KMS-11 (cell line): ENCODE data around the gene SNRPD1.
"Not testable (repeated sequence)": the region's sequence is repeated elsewhere in the genome, so short reads cannot be mapped to it uniquely, and the experiment has no call there.

Source experiments
- H2AFZ ChIP-seq: fragments of 200-600 bp; sonication (generic); 2 replicates; pipeline ENCODE4 v1.6.1; 2016; ENCODE audit warnings: antibody characterized with exemption, mixed run types, low read depth
- H3K27ac ChIP-seq: fragments of 200-600 bp; sonication (generic); 2 replicates; pipeline ENCODE4 v1.6.1; 2016; ENCODE audit warnings: mild to moderate bottlenecking, mixed run types
- H3K27me3 ChIP-seq: fragments of 200-600 bp; sonication (generic); 2 replicates; pipeline ENCODE4 v1.6.1; 2017; ENCODE audit warnings: mild to moderate bottlenecking, low read depth, mixed run types, moderate library complexity; ENCODE audit not compliant: insufficient read depth
- H3K36me3 ChIP-seq: fragments of 200-600 bp; sonication (generic); 2 replicates; pipeline ENCODE4 v1.6.1; 2017; ENCODE audit warnings: mild to moderate bottlenecking, mixed run types; ENCODE audit not compliant: insufficient read depth
- H3K4me1 ChIP-seq: fragments of 200-600 bp; sonication (generic); 2 replicates; pipeline ENCODE4 v1.6.1; 2016; ENCODE audit warnings: mild to moderate bottlenecking, low read depth, mixed run types; ENCODE audit not compliant: poor library complexity, severe bottlenecking
- H3K4me2 ChIP-seq: fragments of 200-600 bp; sonication (generic); 2 replicates; pipeline ENCODE4 v1.7.0; 2016; ENCODE audit warnings: mild to moderate bottlenecking, mixed run types
- H3K4me3 ChIP-seq: fragments of 200-600 bp; sonication (generic); IDR thresholded peaks from 2 replicates; pipeline ENCODE4 v1.6.1; 2017; ENCODE audit warnings: low read depth, low read length, mixed read lengths; ENCODE audit not compliant: insufficient read depth
- H3K79me2 ChIP-seq: fragments of 200-600 bp; sonication (generic); 2 replicates; pipeline ENCODE4 v1.6.1; 2016; ENCODE audit warnings: low read depth, mixed run types; ENCODE audit not compliant: insufficient read depth
- H3K9ac ChIP-seq: fragments of 200-600 bp; sonication (generic); 2 replicates; pipeline ENCODE4 v1.6.1; 2016; ENCODE audit warnings: mild to moderate bottlenecking, mixed run types
- H4K20me1 ChIP-seq: fragments of 200-600 bp; sonication (generic); 2 replicates; pipeline ENCODE4 v1.6.1; 2016; ENCODE audit warnings: mild to moderate bottlenecking, mixed run types; ENCODE audit not compliant: insufficient read depth
- TF ChIP-seq, protein P1 (sequence below): fragments of 200-600 bp; sonication (generic); conservative IDR thresholded peaks from 2 replicates; pipeline ENCODE4 v1.6.1; 2017; ENCODE audit warnings: low read depth, mild to moderate bottlenecking, antibody characterized with exemption, low read length, moderate library complexity, mixed read lengths

SNRPD1 gene

DNA sequence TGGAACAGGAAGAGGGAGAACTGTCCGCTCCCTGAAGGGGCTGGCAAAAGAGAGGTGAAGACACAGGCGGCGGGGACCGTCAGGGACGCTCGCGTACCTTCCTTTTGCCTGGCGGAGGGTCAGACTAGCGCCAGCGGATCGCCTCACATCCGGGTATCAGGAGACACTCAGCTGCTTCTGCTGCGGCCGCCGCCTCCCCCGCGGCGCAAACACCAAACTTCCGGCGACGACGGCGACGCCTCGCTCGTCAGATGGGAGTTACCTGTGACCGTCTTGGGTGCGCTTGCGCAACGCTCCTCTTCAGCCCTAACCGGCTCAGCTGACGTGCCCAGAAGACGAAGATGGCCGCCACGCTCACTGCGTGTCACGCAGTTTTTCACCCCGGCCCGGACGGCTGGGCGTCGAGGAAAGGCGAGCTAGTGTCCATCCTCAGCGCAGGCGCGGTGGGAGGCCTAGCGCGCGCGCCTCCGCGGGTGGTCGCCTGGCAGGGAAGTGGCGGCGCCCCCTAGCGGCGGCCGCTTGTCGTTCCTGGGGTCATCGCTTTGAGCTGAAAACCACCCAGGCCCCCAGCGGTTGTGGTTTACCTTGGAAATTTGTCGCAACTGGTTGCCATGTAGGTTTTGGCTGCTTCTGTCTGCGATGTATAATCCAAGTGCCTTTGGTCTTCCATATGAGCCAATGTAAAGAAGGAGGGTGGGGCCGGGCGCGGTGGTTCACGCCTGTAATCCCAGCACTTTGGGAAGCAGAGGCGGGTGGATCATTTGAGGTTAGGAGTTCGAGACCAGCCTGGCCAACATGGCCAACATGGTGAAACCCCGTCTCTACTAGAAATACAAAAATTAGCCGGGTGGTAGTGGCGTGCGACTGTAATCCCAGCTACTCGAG lies 11.3 kb upstream of the SNRPD1 start, which contains the start of gene ESCO1:
TSS of gene ESCO1 (minus strand) at position 179 of the 885 bp plus-strand sequence. CDS start 25,861 bp downstream, outside the sequence.
- TF ChIP-seq, protein P1, sequence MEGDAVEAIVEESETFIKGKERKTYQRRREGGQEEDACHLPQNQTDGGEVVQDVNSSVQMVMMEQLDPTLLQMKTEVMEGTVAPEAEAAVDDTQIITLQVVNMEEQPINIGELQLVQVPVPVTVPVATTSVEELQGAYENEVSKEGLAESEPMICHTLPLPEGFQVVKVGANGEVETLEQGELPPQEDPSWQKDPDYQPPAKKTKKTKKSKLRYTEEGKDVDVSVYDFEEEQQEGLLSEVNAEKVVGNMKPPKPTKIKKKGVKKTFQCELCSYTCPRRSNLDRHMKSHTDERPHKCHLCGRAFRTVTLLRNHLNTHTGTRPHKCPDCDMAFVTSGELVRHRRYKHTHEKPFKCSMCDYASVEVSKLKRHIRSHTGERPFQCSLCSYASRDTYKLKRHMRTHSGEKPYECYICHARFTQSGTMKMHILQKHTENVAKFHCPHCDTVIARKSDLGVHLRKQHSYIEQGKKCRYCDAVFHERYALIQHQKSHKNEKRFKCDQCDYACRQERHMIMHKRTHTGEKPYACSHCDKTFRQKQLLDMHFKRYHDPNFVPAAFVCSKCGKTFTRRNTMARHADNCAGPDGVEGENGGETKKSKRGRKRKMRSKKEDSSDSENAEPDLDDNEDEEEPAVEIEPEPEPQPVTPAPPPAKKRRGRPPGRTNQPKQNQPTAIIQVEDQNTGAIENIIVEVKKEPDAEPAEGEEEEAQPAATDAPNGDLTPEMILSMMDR = peak; percentile 71
- H3K27ac ChIP-seq = peak within 1 kb of the TSS; percentile 86

DNA sequence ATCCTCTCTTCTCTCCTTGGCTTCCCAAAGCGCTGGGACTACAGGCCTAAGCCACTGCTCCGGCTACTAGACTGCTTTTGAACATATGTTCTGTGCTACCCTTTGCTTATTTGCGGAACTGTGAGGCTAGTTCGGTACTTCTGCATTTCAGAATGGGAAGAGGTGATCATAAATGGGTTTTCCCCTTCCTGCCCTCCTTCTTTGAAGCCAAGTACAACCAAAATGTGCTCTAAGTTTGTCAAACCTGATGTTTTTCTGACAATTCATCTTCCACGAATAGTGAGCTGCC lies 9.9 kb upstream of the SNRPD1 start:
- Histone ChIP-seq H3K79me2 (peaks cover 26% of the 10 kb centered on the region), H3K9ac (no peak overlapping the region), H3K4me2 (no peak overlapping the region), H4K20me1 (no peaks in the 10 kb centered on the region), H3K27ac (no peak overlapping the region), H2AFZ (no peak overlapping the region), H3K4me1 (peaks cover 41% of the 10 kb centered on the region), H3K4me3 (no peak overlapping the region), H3K36me3 (no peaks in the 10 kb centered on the region), H3K27me3 (no peaks in the 10 kb centered on the region)
- TF ChIP-seq, protein P1 = no peak

More for the DNA sequence above, 11.3 kb upstream of the SNRPD1 start, which contains the start of gene ESCO1:
- Histone ChIP-seq H3K36me3 (no peaks in the 10 kb centered on the region), H3K4me2 (peak within 1 kb of the TSS; percentile 67), H3K4me3 (no peak within 1 kb of the TSS), H3K4me1 (peaks cover 46% of the 10 kb centered on the region), H3K79me2 (peaks cover 39% of the 10 kb centered on the region), H2AFZ (peak within 1 kb of the TSS; percentile 100), H3K9ac (peak within 1 kb of the TSS; percentile 81), H4K20me1 (no peaks in the 10 kb centered on the region), H3K27me3 (no peaks in the 10 kb centered on the region)

DNA sequence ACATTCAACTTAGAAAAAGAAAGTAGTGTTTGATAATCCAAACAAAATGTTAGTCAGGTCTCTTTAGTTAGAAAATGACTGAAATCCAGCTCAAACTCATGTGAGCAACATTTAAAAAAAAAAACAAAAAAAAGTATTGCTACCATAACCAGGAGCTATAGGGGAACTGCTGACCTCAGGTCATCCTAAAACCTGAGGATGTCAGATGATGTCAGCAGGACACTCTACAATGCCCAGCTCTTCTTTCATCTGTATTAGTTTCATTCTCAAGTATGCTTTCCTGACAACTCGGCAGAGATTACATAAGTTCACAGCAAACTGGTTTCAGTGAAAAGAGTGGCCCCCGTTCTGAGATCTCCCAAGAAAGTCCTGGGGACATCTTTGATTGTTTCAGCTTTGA lies 7.4 kb upstream of the SNRPD1 start:
- H3K27me3 ChIP-seq = no peaks in the 10 kb centered on the region
- no peaks in the 10 kb centered on the region for H3K36me3 ChIP-seq
- H3K4me3 ChIP-seq = no peak overlapping the region
- H3K4me1 ChIP-seq = peaks cover 26% of the 10 kb centered on the region
- H3K9ac ChIP-seq = no peak overlapping the region
- H3K4me2 ChIP-seq = peak overlapping the region; percentile 42
- H4K20me1 ChIP-seq = no peaks in the 10 kb centered on the region
- peaks cover 3% of the 10 kb centered on the region; the same call in 1 of the 2 replicates for H3K79me2 ChIP-seq
- peak overlapping the region; percentile 19; the same call in 1 of the 2 replicates for H2AFZ ChIP-seq
- TF ChIP-seq, protein P1 = no peak
- no peak overlapping the region; the same call in 1 of the 2 replicates for H3K27ac ChIP-seq

DNA sequence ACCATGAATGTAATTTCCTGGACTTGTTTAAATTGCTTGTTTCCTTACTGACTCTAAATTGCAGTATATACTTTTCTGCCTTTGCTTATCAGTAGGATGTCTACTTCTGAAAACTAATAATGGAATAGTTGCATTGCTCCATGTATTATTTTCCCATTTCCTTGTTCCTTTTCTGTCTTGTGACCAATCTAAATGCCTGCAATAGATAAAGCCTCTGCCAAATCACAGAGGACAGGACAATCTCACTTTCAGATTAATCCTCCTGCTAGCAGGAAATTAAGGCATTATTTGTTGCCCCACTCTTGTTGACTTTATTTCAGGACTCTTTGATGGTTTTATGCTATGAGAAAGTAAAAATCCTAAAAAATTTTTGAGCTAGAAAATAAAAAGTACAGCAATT lies 6.9 kb upstream of the SNRPD1 start:
- Histone ChIP-seq H3K36me3 (no peaks in the 10 kb centered on the region), H3K4me1 (peaks cover 26% of the 10 kb centered on the region), H3K4me3 (no peak overlapping the region), H4K20me1 (no peaks in the 10 kb centered on the region), H3K27ac (no peak overlapping the region), H3K9ac (no peak overlapping the region), H3K4me2 (peak overlapping the region; percentile 42; the same call in 1 of the 2 replicates), H3K27me3 (no peaks in the 10 kb centered on the region), H3K79me2 (no peaks in the 10 kb centered on the region), H2AFZ (peak overlapping the region; percentile 19; the same call in 1 of the 2 replicates)
- TF ChIP-seq, protein P1 = no peak

DNA sequence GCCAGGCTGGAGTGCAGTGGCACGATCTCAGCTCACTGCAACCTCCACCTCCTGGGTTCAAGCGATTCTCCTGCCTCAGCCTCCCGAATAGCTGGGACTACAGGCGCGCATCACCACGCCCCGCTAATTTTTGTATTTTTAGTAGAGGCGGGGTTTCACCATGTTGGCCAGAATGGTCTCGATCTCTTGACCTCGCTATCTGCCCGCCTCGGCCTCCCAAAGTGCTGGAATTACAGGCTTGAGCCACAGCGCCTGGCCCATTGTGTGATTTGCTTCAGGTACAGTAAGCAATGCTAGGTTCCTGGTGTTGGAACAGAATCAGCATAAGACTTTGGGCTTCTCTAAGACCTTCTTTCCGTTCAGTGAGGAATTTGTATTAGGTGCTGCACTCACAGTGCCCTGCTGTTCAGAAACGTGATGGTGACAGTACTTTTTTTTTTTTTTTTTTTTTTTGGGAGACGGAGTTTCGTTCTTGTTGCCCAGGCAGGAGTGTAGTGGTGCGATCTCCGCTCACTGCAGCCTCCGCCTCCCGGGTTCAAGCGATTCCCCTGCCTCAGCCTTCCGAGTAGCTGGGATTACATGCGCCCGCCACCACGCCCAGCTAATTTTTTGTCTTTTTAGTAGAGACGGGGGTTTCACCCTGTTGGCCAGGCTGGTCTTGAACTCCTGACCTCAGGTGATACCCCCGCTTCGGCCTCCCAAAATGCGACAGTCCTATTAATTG lies 551 bp upstream of the SNRPD1 start:
- Histone ChIP-seq H3K27ac (peak overlapping the region; percentile 97; the same call in 1 of the 2 replicates), H3K4me1 (peaks cover 24% of the 10 kb centered on the region), H3K4me2 (peak overlapping the region; percentile 26; the same call in 1 of the 2 replicates), H3K79me2 (peaks cover 45% of the 10 kb centered on the region), H3K36me3 (peaks cover 14% of the 10 kb centered on the region; the same call in 1 of the 2 replicates), H4K20me1 (peaks cover 14% of the 10 kb centered on the region; the same call in 1 of the 2 replicates), H2AFZ (peak overlapping the region; percentile 75; the same call in 1 of the 2 replicates)
- not testable (repeated sequence) for H3K27me3 ChIP-seq, H3K9ac ChIP-seq, H3K4me3 ChIP-seq

DNA sequence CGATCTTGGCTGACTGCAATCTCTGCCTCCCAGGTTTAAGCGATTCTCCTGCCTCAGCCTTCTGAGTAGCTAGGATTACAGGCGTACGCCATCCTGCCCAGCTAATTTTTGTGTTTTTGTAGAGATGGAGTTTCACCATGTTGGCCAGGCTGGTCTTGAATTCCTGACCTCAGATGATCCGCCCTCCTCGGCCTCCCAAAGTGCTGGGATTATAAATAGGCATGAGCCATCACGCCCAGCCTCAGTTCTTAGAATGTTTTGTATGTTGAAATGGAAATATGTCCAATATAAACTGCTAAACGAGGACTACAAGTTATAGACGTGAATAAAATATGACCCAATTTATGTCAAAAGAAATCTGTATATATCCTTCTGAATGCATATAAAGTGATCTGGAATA lies 9.5 kb downstream of the SNRPD1 start:
- H2AFZ ChIP-seq, H3K4me2 ChIP-seq, H3K27me3 ChIP-seq, H3K4me1 ChIP-seq, H3K27ac ChIP-seq, H3K9ac ChIP-seq, H3K4me3 ChIP-seq: not testable (repeated sequence)
- Histone ChIP-seq H3K79me2 (peaks cover 94% of the 10 kb centered on the region), H3K36me3 (peaks cover 24% of the 10 kb centered on the region; the same call in 1 of the 2 replicates), H4K20me1 (peaks cover 39% of the 10 kb centered on the region)
